HG02970 (cell line): ENCODE results near the gene ELSPBP1.
"Not testable (repeated sequence)": the region's sequence is repeated elsewhere in the genome, so short reads cannot be mapped to it uniquely, and the experiment has no call there.

ENCODE experiments used
- ATAC-seq: cut with Tn5 transposase; IDR thresholded peaks from one replicate; pipeline ENCODE4 v1.9.1; 2021; ENCODE audit warnings: mild to moderate bottlenecking, moderate library complexity, moderate number of reproducible peaks; ENCODE audit not compliant: unreplicated experiment, low FRiP score

The ELSPBP1 gene

GRCh38 chr19:48041877-48042580 is 47.6 kb downstream of the ELSPBP1 start:
- no peak for ATAC-seq

- no peak for ATAC-seq
These were observed 49.3 kb downstream of the ELSPBP1 start, which contains the start of gene CABP5 for GRCh38 chr19:48043675-48044258. CABP5 (minus strand) TSS chr19:48044079; CDS start chr19:48043922, 157 bp downstream.

GRCh38 chr19:48044561-48044960 is 50.1 kb downstream of the ELSPBP1 start:
- no peak for ATAC-seq

- no peak for ATAC-seq
These were observed 57.1 kb downstream of the ELSPBP1 start for GRCh38 chr19:48051335-48052033.

- no peak for ATAC-seq
These were observed 58.6 kb downstream of the ELSPBP1 start for GRCh38 chr19:48053076-48053475.

- ATAC-seq = no peak
These were observed 59.4 kb downstream of the ELSPBP1 start for GRCh38 chr19:48053856-48054255.

- no peak for ATAC-seq
These were observed 64.9 kb downstream of the ELSPBP1 start for GRCh38 chr19:48059331-48059730.

GRCh38 chr19:48060381-48060780 is 65.9 kb downstream of the ELSPBP1 start:
- no peak for ATAC-seq

GRCh38 chr19:48061401-48062344 is 67.2 kb downstream of the ELSPBP1 start:
- no peak for ATAC-seq

- ATAC-seq = no peak
These were observed 70.1 kb downstream of the ELSPBP1 start for GRCh38 chr19:48064509-48064908.

- ATAC-seq = no peak
These were observed 75.0 kb downstream of the ELSPBP1 start for GRCh38 chr19:48069435-48069834.

- not testable (repeated sequence) for ATAC-seq
These were observed 75.8 kb downstream of the ELSPBP1 start for GRCh38 chr19:48070177-48070769.
